ENCODE data around the gene TSPAN14. TPM values are rescaled to one million over a fixed set of nuclear protein-coding genes. Genes with fewer than 3 reads are reported as not detected.

Gene TSPAN14
- total and polyA plus RNA-seq, 2 experiments from 2014 or later: 17.9 to 40.7 TPM

DNA sequence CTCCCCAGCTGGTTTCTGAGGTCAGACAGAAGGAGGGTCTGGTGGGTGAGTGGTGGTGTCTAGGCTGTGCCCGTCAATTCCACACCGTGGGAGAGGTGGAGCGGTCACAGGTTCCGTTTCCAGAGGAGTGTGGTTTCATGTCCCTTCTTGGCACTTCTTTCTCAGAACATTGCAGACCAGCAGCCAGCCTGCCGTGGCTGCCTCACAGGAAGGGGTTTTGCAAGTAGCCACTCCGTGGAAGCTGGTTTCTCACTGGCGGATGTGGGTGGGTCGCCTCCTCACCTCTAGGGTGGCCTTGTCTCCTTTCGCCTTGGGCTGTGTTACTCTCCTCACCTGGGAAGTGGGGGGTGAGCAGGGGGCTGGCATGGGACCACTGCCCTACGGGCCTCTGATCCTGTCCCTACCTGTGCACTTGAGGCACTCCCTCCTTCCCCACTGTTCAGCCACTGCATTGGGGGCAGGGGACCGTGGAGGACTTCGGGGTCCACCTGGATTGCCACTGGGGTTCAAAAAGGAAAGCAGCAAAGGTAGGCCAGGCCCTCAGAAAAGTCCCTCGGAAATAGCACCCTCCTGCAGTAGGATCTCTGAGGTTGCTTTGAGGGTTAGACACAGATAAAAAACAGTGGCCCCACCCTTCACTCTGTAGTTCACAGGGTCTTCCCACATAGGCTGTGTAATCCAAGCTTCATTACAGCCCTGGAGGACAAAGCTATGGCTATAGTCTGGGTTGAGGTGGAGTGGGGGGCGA is 33.9 kb downstream of the TSPAN14 start:
- H3K27me3 ChIP-seq (ENCODE audit: insufficient read depth): no peaks in the 10 kb centered on the region
- H2AFZ ChIP-seq: no peak overlapping the region
- H4K20me1 ChIP-seq (replicated peaks; ENCODE audit: insufficient read depth): peaks cover 45% of the 10 kb centered on the region; the same call in 1 of the 2 replicates
- peak overlapping the region; percentile 61; the same call in 1 of the 2 replicates for H3K27ac Mint-ChIP-seq
- peaks cover 46% of the 10 kb centered on the region for H3K4me1 Mint-ChIP-seq
- peaks cover 79% of the 10 kb centered on the region for H3K79me2 ChIP-seq (replicated peaks; ENCODE audit: insufficient read depth)
- peaks cover 26% of the 10 kb centered on the region for H3K4me1 ChIP-seq (ENCODE audit: insufficient read depth)
- H3K36me3 ChIP-seq (ENCODE audit: insufficient read depth): no peaks in the 10 kb centered on the region
- no peaks in the 10 kb centered on the region for H3K9me2 ChIP-seq (ENCODE audit: insufficient read depth)
- 0 out of 2 replicates have a peak overlapping the region, but pooled peaks have one; percentile 40 for H3K4me2 ChIP-seq
- H3K4me3 ChIP-seq: no peak overlapping the region
- H3K27ac ChIP-seq (ENCODE audit: low read depth): no peak overlapping the region
- H3K36me3 Mint-ChIP-seq (ENCODE audit: low read depth): peaks cover 28% of the 10 kb centered on the region
- TF ChIP-seq ZNF331 (CRISPR knock-in tag; IDR thresholded peaks at IDR 0.05; ENCODE audit: low read depth) (no peak), ZNF114 (CRISPR knock-in tag; IDR thresholded peaks at IDR 0.05) (no peak), CREB1 (CRISPR knock-in tag; IDR thresholded peaks at IDR 0.05; ENCODE audit: low read depth) (no peak), STAT1 (IDR thresholded peaks at IDR 0.05; ENCODE audit: unreplicated experiment) (no peak), POLR2AphosphoS5 (IDR thresholded peaks at IDR 0.05; ENCODE audit: low read depth) (no peak), EZH2phosphoT487 (IDR thresholded peaks at IDR 0.05; ENCODE audit: unreplicated experiment) (no peak), NANOG (IDR thresholded peaks at IDR 0.05; ENCODE audit: borderline replicate concordance) (no peak), JUNB (IDR thresholded peaks at IDR 0.05; ENCODE audit: unreplicated experiment) (no peak), EZH2 (IDR thresholded peaks at IDR 0.05; ENCODE audit: low read depth, unreplicated experiment) (no peak)
- TF ChIP-seq, protein P1, sequence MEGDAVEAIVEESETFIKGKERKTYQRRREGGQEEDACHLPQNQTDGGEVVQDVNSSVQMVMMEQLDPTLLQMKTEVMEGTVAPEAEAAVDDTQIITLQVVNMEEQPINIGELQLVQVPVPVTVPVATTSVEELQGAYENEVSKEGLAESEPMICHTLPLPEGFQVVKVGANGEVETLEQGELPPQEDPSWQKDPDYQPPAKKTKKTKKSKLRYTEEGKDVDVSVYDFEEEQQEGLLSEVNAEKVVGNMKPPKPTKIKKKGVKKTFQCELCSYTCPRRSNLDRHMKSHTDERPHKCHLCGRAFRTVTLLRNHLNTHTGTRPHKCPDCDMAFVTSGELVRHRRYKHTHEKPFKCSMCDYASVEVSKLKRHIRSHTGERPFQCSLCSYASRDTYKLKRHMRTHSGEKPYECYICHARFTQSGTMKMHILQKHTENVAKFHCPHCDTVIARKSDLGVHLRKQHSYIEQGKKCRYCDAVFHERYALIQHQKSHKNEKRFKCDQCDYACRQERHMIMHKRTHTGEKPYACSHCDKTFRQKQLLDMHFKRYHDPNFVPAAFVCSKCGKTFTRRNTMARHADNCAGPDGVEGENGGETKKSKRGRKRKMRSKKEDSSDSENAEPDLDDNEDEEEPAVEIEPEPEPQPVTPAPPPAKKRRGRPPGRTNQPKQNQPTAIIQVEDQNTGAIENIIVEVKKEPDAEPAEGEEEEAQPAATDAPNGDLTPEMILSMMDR (conservative IDR thresholded peaks at IDR 0.05; ENCODE audit: low read depth in 2 of 2): no peak
- TF ChIP-seq, protein P2, sequence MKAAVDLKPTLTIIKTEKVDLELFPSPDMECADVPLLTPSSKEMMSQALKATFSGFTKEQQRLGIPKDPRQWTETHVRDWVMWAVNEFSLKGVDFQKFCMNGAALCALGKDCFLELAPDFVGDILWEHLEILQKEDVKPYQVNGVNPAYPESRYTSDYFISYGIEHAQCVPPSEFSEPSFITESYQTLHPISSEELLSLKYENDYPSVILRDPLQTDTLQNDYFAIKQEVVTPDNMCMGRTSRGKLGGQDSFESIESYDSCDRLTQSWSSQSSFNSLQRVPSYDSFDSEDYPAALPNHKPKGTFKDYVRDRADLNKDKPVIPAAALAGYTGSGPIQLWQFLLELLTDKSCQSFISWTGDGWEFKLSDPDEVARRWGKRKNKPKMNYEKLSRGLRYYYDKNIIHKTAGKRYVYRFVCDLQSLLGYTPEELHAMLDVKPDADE (IDR thresholded peaks at IDR 0.05): no peak
- TF ChIP-seq, protein P3, sequence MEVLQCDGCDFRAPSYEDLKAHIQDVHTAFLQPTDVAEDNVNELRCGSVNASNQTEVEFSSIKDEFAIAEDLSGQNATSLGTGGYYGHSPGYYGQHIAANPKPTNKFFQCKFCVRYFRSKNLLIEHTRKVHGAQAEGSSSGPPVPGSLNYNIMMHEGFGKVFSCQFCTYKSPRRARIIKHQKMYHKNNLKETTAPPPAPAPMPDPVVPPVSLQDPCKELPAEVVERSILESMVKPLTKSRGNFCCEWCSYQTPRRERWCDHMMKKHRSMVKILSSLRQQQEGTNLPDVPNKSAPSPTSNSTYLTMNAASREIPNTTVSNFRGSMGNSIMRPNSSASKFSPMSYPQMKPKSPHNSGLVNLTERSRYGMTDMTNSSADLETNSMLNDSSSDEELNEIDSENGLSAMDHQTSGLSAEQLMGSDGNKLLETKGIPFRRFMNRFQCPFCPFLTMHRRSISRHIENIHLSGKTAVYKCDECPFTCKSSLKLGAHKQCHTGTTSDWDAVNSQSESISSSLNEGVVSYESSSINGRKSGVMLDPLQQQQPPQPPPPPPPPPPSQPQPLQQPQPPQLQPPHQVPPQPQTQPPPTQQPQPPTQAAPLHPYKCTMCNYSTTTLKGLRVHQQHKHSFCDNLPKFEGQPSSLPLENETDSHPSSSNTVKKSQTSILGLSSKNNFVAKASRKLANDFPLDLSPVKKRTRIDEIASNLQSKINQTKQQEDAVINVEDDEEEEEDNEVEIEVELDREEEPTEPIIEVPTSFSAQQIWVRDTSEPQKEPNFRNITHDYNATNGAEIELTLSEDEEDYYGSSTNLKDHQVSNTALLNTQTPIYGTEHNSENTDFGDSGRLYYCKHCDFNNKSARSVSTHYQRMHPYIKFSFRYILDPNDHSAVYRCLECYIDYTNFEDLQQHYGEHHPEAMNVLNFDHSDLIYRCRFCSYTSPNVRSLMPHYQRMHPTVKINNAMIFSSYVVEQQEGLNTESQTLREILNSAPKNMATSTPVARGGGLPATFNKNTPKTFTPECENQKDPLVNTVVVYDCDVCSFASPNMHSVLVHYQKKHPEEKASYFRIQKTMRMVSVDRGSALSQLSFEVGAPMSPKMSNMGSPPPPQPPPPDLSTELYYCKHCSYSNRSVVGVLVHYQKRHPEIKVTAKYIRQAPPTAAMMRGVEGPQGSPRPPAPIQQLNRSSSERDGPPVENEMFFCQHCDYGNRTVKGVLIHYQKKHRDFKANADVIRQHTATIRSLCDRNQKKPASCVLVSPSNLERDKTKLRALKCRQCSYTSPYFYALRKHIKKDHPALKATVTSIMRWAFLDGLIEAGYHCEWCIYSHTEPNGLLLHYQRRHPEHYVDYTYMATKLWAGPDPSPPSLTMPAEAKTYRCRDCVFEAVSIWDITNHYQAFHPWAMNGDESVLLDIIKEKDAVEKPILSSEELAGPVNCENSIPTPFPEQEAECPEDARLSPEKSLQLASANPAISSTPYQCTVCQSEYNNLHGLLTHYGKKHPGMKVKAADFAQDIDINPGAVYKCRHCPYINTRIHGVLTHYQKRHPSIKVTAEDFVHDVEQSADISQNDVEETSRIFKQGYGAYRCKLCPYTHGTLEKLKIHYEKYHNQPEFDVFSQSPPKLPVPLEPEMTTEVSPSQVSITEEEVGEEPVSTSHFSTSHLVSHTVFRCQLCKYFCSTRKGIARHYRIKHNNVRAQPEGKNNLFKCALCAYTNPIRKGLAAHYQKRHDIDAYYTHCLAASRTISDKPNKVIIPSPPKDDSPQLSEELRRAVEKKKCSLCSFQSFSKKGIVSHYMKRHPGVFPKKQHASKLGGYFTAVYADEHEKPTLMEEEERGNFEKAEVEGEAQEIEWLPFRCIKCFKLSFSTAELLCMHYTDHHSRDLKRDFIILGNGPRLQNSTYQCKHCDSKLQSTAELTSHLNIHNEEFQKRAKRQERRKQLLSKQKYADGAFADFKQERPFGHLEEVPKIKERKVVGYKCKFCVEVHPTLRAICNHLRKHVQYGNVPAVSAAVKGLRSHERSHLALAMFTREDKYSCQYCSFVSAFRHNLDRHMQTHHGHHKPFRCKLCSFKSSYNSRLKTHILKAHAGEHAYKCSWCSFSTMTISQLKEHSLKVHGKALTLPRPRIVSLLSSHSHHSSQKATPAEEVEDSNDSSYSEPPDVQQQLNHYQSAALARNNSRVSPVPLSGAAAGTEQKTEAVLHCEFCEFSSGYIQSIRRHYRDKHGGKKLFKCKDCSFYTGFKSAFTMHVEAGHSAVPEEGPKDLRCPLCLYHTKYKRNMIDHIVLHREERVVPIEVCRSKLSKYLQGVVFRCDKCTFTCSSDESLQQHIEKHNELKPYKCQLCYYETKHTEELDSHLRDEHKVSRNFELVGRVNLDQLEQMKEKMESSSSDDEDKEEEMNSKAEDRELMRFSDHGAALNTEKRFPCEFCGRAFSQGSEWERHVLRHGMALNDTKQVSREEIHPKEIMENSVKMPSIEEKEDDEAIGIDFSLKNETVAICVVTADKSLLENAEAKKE (CRISPR knock-in tag; IDR thresholded peaks at IDR 0.05): no peak
- TF ChIP-seq, protein P4, sequence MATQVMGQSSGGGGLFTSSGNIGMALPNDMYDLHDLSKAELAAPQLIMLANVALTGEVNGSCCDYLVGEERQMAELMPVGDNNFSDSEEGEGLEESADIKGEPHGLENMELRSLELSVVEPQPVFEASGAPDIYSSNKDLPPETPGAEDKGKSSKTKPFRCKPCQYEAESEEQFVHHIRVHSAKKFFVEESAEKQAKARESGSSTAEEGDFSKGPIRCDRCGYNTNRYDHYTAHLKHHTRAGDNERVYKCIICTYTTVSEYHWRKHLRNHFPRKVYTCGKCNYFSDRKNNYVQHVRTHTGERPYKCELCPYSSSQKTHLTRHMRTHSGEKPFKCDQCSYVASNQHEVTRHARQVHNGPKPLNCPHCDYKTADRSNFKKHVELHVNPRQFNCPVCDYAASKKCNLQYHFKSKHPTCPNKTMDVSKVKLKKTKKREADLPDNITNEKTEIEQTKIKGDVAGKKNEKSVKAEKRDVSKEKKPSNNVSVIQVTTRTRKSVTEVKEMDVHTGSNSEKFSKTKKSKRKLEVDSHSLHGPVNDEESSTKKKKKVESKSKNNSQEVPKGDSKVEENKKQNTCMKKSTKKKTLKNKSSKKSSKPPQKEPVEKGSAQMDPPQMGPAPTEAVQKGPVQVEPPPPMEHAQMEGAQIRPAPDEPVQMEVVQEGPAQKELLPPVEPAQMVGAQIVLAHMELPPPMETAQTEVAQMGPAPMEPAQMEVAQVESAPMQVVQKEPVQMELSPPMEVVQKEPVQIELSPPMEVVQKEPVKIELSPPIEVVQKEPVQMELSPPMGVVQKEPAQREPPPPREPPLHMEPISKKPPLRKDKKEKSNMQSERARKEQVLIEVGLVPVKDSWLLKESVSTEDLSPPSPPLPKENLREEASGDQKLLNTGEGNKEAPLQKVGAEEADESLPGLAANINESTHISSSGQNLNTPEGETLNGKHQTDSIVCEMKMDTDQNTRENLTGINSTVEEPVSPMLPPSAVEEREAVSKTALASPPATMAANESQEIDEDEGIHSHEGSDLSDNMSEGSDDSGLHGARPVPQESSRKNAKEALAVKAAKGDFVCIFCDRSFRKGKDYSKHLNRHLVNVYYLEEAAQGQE (IDR thresholded peaks at IDR 0.05; ENCODE audit: unreplicated experiment): no peak
- H3K4me3 Mint-ChIP-seq: no peak overlapping the region
- DNase-seq (ENCODE audit: low spot score) (no peak), ATAC-seq (no peak)
- H3K9me3 Mint-ChIP-seq: no peaks in the 10 kb centered on the region
- no peaks in the 10 kb centered on the region for H3F3A ChIP-seq (replicated peaks; ENCODE audit: low read depth)
- peaks cover 5% of the 10 kb centered on the region for H3K27me3 Mint-ChIP-seq (ENCODE audit: insufficient read depth, low read depth, poor library complexity)

Measured in GM23338 (cell line).